WTC11 (cell line): ENCODE measurements around the gene SECISBP2. TPM values are rescaled to one million over a fixed set of nuclear protein-coding genes. Genes with fewer than 3 reads are reported as not detected.
"Not testable (repeated sequence)": the region's sequence is repeated elsewhere in the genome, so short reads cannot be mapped to it uniquely, and the experiment has no call there.

Experiments used
- ATAC-seq: fragments of 200-7000 bp; cut with Tn5 transposase; 2 replicates; pipeline ENCODE4 v1.10.0; 2021; ENCODE audit warnings: mild to moderate bottlenecking, moderate library complexity
- CTCF ChIA-PET: fragments of 300-600 bp; sonication (Branson Sonifier 250); formaldehyde crosslinking; loops from one replicate; lab custom pipeline; 2021; ENCODE audit warnings: antibody characterized with exemption; lab: Charles Lee
- POLR2A ChIA-PET: fragments of 350-600 bp; sonication (Branson Sonifier 250); formaldehyde crosslinking; loops from one replicate; lab custom pipeline; 2021; ENCODE audit warnings: antibody characterized with exemption; lab: Charles Lee
- DNase-seq: peaks from one replicate; pipeline ENCODE4 v3.0.0; 2021; ENCODE audit warnings: low spot score
- H3K27ac Mint-ChIP-seq: 2 replicates; pipeline ENCODE4 v1.8.0; 2021; ENCODE audit warnings: mixed read lengths
- H3K27me3 Mint-ChIP-seq: 2 replicates; pipeline ENCODE4 v1.8.0; 2021; ENCODE audit warnings: low read depth, mild to moderate bottlenecking, moderate library complexity, mixed read lengths
- H3K36me3 Mint-ChIP-seq: 2 replicates; pipeline ENCODE4 v1.8.0; 2021; ENCODE audit warnings: mixed read lengths
- H3K4me1 Mint-ChIP-seq: 2 replicates; pipeline ENCODE4 v1.8.0; 2022; ENCODE audit warnings: mixed read lengths
- H3K4me3 Mint-ChIP-seq: 2 replicates; pipeline ENCODE4 v1.8.0; 2021; ENCODE audit warnings: mild to moderate bottlenecking, moderate library complexity, mixed read lengths
- H3K9me3 Mint-ChIP-seq: 2 replicates; pipeline ENCODE4 v1.8.0; 2021; ENCODE audit warnings: mixed read lengths
- AR ChIP-seq: fragments of 250-450 bp; sonication (Bioruptor Pico); IDR thresholded peaks from 2 replicates; pipeline ENCODE4 v1.9.0; 2021; ENCODE audit warnings: mild to moderate bottlenecking
- ATF2 ChIP-seq: sonication (generic); formaldehyde crosslinking; IDR thresholded peaks from 2 replicates; pipeline ENCODE4 v1.8.1; 2022; ENCODE audit warnings: low read depth, missing genetic modification reagents, borderline replicate concordance
- E2F4 ChIP-seq: sonication (generic); formaldehyde crosslinking; IDR thresholded peaks from 2 replicates; pipeline ENCODE4 v1.8.1; 2022; ENCODE audit warnings: low read depth, mild to moderate bottlenecking, moderate library complexity, missing genetic modification reagents, borderline replicate concordance
- ERG ChIP-seq: fragments of 250-450 bp; sonication (Bioruptor Pico); IDR thresholded peaks from 2 replicates; pipeline ENCODE4 v1.8.0; 2021; ENCODE audit warnings: mild to moderate bottlenecking
- GABPB1 ChIP-seq: sonication (generic); formaldehyde crosslinking; IDR thresholded peaks from 2 replicates; pipeline ENCODE4 v1.8.1; 2023; ENCODE audit warnings: mild to moderate bottlenecking, missing genetic modification reagents
- JAZF1 ChIP-seq: fragments of 250-450 bp; sonication (Bioruptor Pico); IDR thresholded peaks from 2 replicates; pipeline ENCODE4 v1.9.0; 2021; ENCODE audit warnings: moderate library complexity, mild to moderate bottlenecking, inconsistent platforms
- JUN ChIP-seq: sonication (generic); formaldehyde crosslinking; IDR thresholded peaks from 2 replicates; pipeline ENCODE4 v1.8.0; 2023; ENCODE audit warnings: mild to moderate bottlenecking, missing genetic modification reagents
- MXD4 ChIP-seq: fragments of 250-450 bp; sonication (Bioruptor Pico); IDR thresholded peaks from 2 replicates; pipeline ENCODE4 v1.8.0; 2021; ENCODE audit warnings: mild to moderate bottlenecking, moderate library complexity, borderline replicate concordance
- MYBL2 ChIP-seq: sonication (generic); formaldehyde crosslinking; IDR thresholded peaks from 2 replicates; pipeline ENCODE4 v1.8.1; 2023; ENCODE audit warnings: mild to moderate bottlenecking, moderate library complexity, missing genetic modification reagents
- NFATC4 ChIP-seq: fragments of 250-450 bp; sonication (Bioruptor Pico); IDR thresholded peaks from 2 replicates; pipeline ENCODE4 v1.9.0; 2021; ENCODE audit warnings: mild to moderate bottlenecking
- NR1H2 ChIP-seq: sonication (generic); formaldehyde crosslinking; IDR thresholded peaks from 2 replicates; pipeline ENCODE4 v1.9.0; 2021; ENCODE audit warnings: mild to moderate bottlenecking, moderate library complexity, missing genetic modification reagents
- PRRX2 ChIP-seq: fragments of 250-450 bp; sonication (Bioruptor Pico); IDR thresholded peaks from 2 replicates; pipeline ENCODE4 v1.8.0; 2021; ENCODE audit warnings: mild to moderate bottlenecking
- TEAD1 ChIP-seq: sonication (generic); formaldehyde crosslinking; IDR thresholded peaks from 2 replicates; pipeline ENCODE4 v1.8.0; 2022; ENCODE audit warnings: mild to moderate bottlenecking, missing genetic modification reagents
- USF2 ChIP-seq: sonication (generic); formaldehyde crosslinking; IDR thresholded peaks from 2 replicates; pipeline ENCODE4 v1.8.1; 2023; ENCODE audit warnings: mild to moderate bottlenecking, missing genetic modification reagents, moderate library complexity
- ZBTB43 ChIP-seq: sonication (generic); formaldehyde crosslinking; IDR thresholded peaks from 2 replicates; pipeline ENCODE4 v1.8.1; 2023; ENCODE audit warnings: mild to moderate bottlenecking, missing genetic modification reagents
- ZMAT4 ChIP-seq: fragments of 250-450 bp; sonication (Bioruptor Pico); IDR thresholded peaks from 2 replicates; pipeline ENCODE4 v1.9.0; 2021; ENCODE audit warnings: mild to moderate bottlenecking
- ZNF219 ChIP-seq: sonication (generic); formaldehyde crosslinking; IDR thresholded peaks from 2 replicates; pipeline ENCODE4 v1.8.0; 2023; ENCODE audit warnings: missing genetic modification reagents, mild to moderate bottlenecking, borderline replicate concordance
- ZNF281 ChIP-seq: sonication (generic); formaldehyde crosslinking; IDR thresholded peaks from 2 replicates; pipeline ENCODE4 v1.8.0; 2023; ENCODE audit warnings: mild to moderate bottlenecking, missing genetic modification reagents
- ZNF423 ChIP-seq: fragments of 250-450 bp; sonication (Bioruptor Pico); IDR thresholded peaks from 2 replicates; pipeline ENCODE4 v2.1.2; 2022; ENCODE audit warnings: mild to moderate bottlenecking, moderate library complexity
- total RNA-seq: library from RNA; stranded (reverse); gene quantifications from 3 replicates; pipeline ENCODE4 v1.2.3, GENCODE V29; 2021

The SECISBP2 gene
- total RNA-seq, 1 experiment from 2014 or later, result 66.2 TPM

GRCh38 chr9:89293014-89293413, 25.3 kb upstream of the SECISBP2 start (continued):
- TF ChIP-seq E2F4 (CRISPR knock-in tag), result no peak

GRCh38 chr9:89295400-89295799, 22.9 kb upstream of the SECISBP2 start:
- 0 out of 2 replicates have a peak overlapping the region, but pooled peaks have one; percentile 66 for H3K27ac Mint-ChIP-seq
- TF ChIP-seq PRRX2 (CRISPR knock-in tag), result no peak
- TF ChIP-seq ERG, result no peak
- TF ChIP-seq ZNF281 (CRISPR knock-in tag), result no peak
- no peak for TF ChIP-seq GABPB1 (CRISPR knock-in tag)
- TF ChIP-seq MXD4 (CRISPR knock-in tag), result no peak
- TF ChIP-seq ZMAT4 (CRISPR knock-in tag), result no peak
- TF ChIP-seq ZBTB43 (CRISPR knock-in tag), result no peak
- no peak for TF ChIP-seq ZNF219
- TF ChIP-seq NR1H2 (CRISPR knock-in tag), result no peak
- TF ChIP-seq NFATC4 (CRISPR knock-in tag), result no peak
- no peak for TF ChIP-seq ATF2 (CRISPR knock-in tag)
- TF ChIP-seq ZNF423 (CRISPR knock-in tag), result no peak
- no peak for TF ChIP-seq AR
- no peak for TF ChIP-seq JUN
- TF ChIP-seq JAZF1, result no peak
- no peak; the same call in 1 of the 2 replicates for TF ChIP-seq TEAD1 (CRISPR knock-in tag)
- TF ChIP-seq USF2, result no peak
- TF ChIP-seq MYBL2 (CRISPR knock-in tag), result no peak
- ChIA-PET POLR2A (no interaction called here), CTCF (no interaction called here)
- peaks cover 8% of the 10 kb centered on the region for H3K4me1 Mint-ChIP-seq
- no peak overlapping the region for H3K4me3 Mint-ChIP-seq
- peaks cover 3% of the 10 kb centered on the region; the same call in 1 of the 2 replicates for H3K27me3 Mint-ChIP-seq
- DNase-seq (no peak), ATAC-seq (peak; percentile 34; the same call in 1 of the 2 replicates)
- peaks cover 30% of the 10 kb centered on the region for H3K36me3 Mint-ChIP-seq
- H3K9me3 Mint-ChIP-seq, result peaks cover 41% of the 10 kb centered on the region

- POLR2A ChIA-PET, ATAC-seq, H3K4me1 Mint-ChIP-seq, H3K27me3 Mint-ChIP-seq, H3K4me3 Mint-ChIP-seq, CTCF ChIA-PET, DNase-seq, H3K27ac Mint-ChIP-seq: not testable (repeated sequence)
- H3K36me3 Mint-ChIP-seq, result peaks cover 31% of the 10 kb centered on the region
- H3K9me3 Mint-ChIP-seq, result peaks cover 37% of the 10 kb centered on the region
These were observed 16.3 kb upstream of the SECISBP2 start for GRCh38 chr9:89301996-89302395.
